ENCODE results near the gene MEF2A. TPM values are rescaled to one million over a fixed set of nuclear protein-coding genes. Genes with fewer than 3 reads are reported as not detected.

MEF2A gene
- polyA plus RNA-seq, 1 donor, result 29.3 TPM

- no CpG with 5 or more reads among the region's 10 CpGs for WGBS (ENCODE audit: insufficient coverage, low lambda C conversion rate)
- Histone ChIP-seq H3K9me3 (ENCODE audit: control insufficient read depth, low read depth, low read length) (no peaks in the 10 kb centered on the region), H3K4me1 (ENCODE audit: control insufficient read depth, insufficient read depth, low read length) (peaks cover 7% of the 10 kb centered on the region), H3K4me3 (ENCODE audit: low read length) (no peak overlapping the region), H3K27me3 (ENCODE audit: control insufficient read depth, insufficient read depth, low read length) (no peaks in the 10 kb centered on the region), H3K27ac (ENCODE audit: low read length) (no peak overlapping the region), H3K36me3 (ENCODE audit: control insufficient read depth, insufficient read depth, low read length) (no peaks in the 10 kb centered on the region)
- DNase-seq, result no peak
Observed at GRCh38 chr15:99561476-99562230, 4.1 kb upstream of the MEF2A start.

- Histone ChIP-seq H3K4me3 (ENCODE audit: low read length) (no peak overlapping the region), H3K27me3 (ENCODE audit: control insufficient read depth, insufficient read depth, low read length) (no peaks in the 10 kb centered on the region), H3K9me3 (ENCODE audit: control insufficient read depth, low read depth, low read length) (no peaks in the 10 kb centered on the region), H3K4me1 (ENCODE audit: control insufficient read depth, insufficient read depth, low read length) (peaks cover 7% of the 10 kb centered on the region), H3K27ac (ENCODE audit: low read length) (no peak overlapping the region), H3K36me3 (ENCODE audit: control insufficient read depth, insufficient read depth, low read length) (no peaks in the 10 kb centered on the region)
- no peak for DNase-seq
- WGBS (ENCODE audit: insufficient coverage, low lambda C conversion rate), result no CpG with 5 or more reads among the region's 2 CpGs
Observed at GRCh38 chr15:99562238-99562637, 3.5 kb upstream of the MEF2A start.

DNA sequence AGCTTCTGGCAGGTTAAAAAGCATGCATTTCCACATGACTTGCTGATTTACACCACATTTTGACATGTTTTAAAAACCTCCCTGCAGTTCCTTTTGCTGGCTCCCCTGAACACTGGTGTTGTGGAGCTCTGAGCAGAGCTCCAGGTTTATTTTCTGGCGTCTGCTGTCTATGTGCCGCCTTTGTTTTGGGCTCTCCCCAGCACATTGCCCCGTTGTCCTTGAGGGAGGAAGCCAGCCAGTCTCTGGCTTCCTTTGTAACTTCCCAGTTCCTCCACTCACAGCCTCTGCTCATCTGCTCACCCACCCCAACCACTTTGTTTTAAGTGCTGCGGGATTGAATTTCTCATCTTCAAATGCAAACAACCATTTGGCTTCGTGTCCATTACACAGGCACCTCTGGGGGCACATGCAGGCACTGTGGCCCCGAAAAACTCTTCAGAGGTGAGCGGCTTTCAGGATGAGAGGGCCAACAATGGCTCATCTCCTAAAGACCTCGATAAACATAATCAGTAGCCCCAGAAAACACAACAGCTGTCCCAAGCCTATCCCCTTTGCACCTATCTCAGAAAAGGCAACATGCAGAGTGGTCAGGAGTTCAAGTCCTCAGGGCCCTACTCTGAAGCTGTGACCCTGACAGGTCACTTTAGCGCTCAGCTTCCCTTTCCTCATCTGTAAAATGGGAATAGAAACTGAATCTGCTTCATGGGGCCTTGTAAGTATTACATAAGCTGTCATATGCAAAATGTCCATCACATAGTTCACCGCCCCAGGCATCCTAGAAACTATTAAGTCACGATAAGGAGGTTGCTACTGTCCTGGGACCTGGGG lies 1.3 kb upstream of the MEF2A start:
- Histone ChIP-seq H3K36me3 (ENCODE audit: control insufficient read depth, insufficient read depth, low read length) (no peaks in the 10 kb centered on the region), H3K4me1 (ENCODE audit: control insufficient read depth, insufficient read depth, low read length) (peaks cover 7% of the 10 kb centered on the region), H3K27me3 (ENCODE audit: control insufficient read depth, insufficient read depth, low read length) (no peaks in the 10 kb centered on the region), H3K27ac (ENCODE audit: low read length) (peak overlapping the region; percentile 80), H3K9me3 (ENCODE audit: control insufficient read depth, low read depth, low read length) (no peaks in the 10 kb centered on the region), H3K4me3 (ENCODE audit: low read length) (peak overlapping the region; percentile 51)
- WGBS (ENCODE audit: insufficient coverage, low lambda C conversion rate), result no CpG with 5 or more reads among the region's 11 CpGs
- DNase-seq, result peak in 1 of 2 donors; percentile 42

- Histone ChIP-seq H3K27me3 (ENCODE audit: control insufficient read depth, insufficient read depth, low read length) (no peaks in the 10 kb centered on the region), H3K27ac (ENCODE audit: low read length) (peak overlapping the region; percentile 80)
- peak in 1 of 2 donors; percentile 58 for DNase-seq
Observed at GRCh38 chr15:99565049-99565298, 810 bp upstream of the MEF2A start.

GRCh38 chr15:99566157-99566897 lies 543 bp downstream of the MEF2A start:
- no peaks in the 10 kb centered on the region for H3K36me3 ChIP-seq (ENCODE audit: control insufficient read depth, insufficient read depth, low read length)

More at GRCh38 chr15:99565049-99565298, 810 bp upstream of the MEF2A start:
- WGBS (ENCODE audit: insufficient coverage, low lambda C conversion rate), result no CpG with 5 or more reads among the region's 22 CpGs
- Histone ChIP-seq H3K4me1 (ENCODE audit: control insufficient read depth, insufficient read depth, low read length) (peaks cover 7% of the 10 kb centered on the region), H3K9me3 (ENCODE audit: control insufficient read depth, low read depth, low read length) (no peaks in the 10 kb centered on the region), H3K4me3 (ENCODE audit: low read length) (peak overlapping the region; percentile 51), H3K36me3 (ENCODE audit: control insufficient read depth, insufficient read depth, low read length) (no peaks in the 10 kb centered on the region)

GRCh38 chr15:99568625-99569352 lies 3.0 kb downstream of the MEF2A start:
- Histone ChIP-seq H3K27ac (ENCODE audit: low read length) (no peak overlapping the region), H3K9me3 (ENCODE audit: control insufficient read depth, low read depth, low read length) (no peaks in the 10 kb centered on the region), H3K4me3 (ENCODE audit: low read length) (no peak overlapping the region), H3K36me3 (ENCODE audit: control insufficient read depth, insufficient read depth, low read length) (no peaks in the 10 kb centered on the region), H3K4me1 (ENCODE audit: control insufficient read depth, insufficient read depth, low read length) (peaks cover 7% of the 10 kb centered on the region), H3K27me3 (ENCODE audit: control insufficient read depth, insufficient read depth, low read length) (no peaks in the 10 kb centered on the region)
- WGBS (ENCODE audit: insufficient coverage, low lambda C conversion rate), result 80% methylated on average over 1 of the region's 9 CpGs
- no peak for DNase-seq

More at GRCh38 chr15:99566157-99566897, 543 bp downstream of the MEF2A start:
- peak in 1 of 2 donors; percentile 50 for DNase-seq
- WGBS (ENCODE audit: insufficient coverage, low lambda C conversion rate), result no CpG with 5 or more reads among the region's 69 CpGs
- Histone ChIP-seq H3K27me3 (ENCODE audit: control insufficient read depth, insufficient read depth, low read length) (no peaks in the 10 kb centered on the region), H3K4me1 (ENCODE audit: control insufficient read depth, insufficient read depth, low read length) (peaks cover 7% of the 10 kb centered on the region), H3K4me3 (ENCODE audit: low read length) (peak overlapping the region; percentile 50), H3K27ac (ENCODE audit: low read length) (peak overlapping the region; percentile 73), H3K9me3 (ENCODE audit: control insufficient read depth, low read depth, low read length) (no peaks in the 10 kb centered on the region)

- Histone ChIP-seq H3K9me3 (ENCODE audit: control insufficient read depth, low read depth, low read length) (no peaks in the 10 kb centered on the region), H3K4me1 (ENCODE audit: control insufficient read depth, insufficient read depth, low read length) (no peaks in the 10 kb centered on the region), H3K27me3 (ENCODE audit: control insufficient read depth, insufficient read depth, low read length) (no peaks in the 10 kb centered on the region), H3K4me3 (ENCODE audit: low read length) (no peak overlapping the region), H3K27ac (ENCODE audit: low read length) (no peak overlapping the region), H3K36me3 (ENCODE audit: control insufficient read depth, insufficient read depth, low read length) (no peaks in the 10 kb centered on the region)
- no CpG with 5 or more reads among the region's 3 CpGs for WGBS (ENCODE audit: insufficient coverage, low lambda C conversion rate)
- DNase-seq, result no peak
Observed at GRCh38 chr15:99571299-99571698, 5.5 kb downstream of the MEF2A start.

GRCh38 chr15:99574048-99574447 lies 8.3 kb downstream of the MEF2A start:
- Histone ChIP-seq H3K4me1 (ENCODE audit: control insufficient read depth, insufficient read depth, low read length) (no peaks in the 10 kb centered on the region), H3K4me3 (ENCODE audit: low read length) (no peak overlapping the region), H3K9me3 (ENCODE audit: control insufficient read depth, low read depth, low read length) (no peaks in the 10 kb centered on the region), H3K27ac (ENCODE audit: low read length) (no peak overlapping the region), H3K27me3 (ENCODE audit: control insufficient read depth, insufficient read depth, low read length) (no peaks in the 10 kb centered on the region), H3K36me3 (ENCODE audit: control insufficient read depth, insufficient read depth, low read length) (no peaks in the 10 kb centered on the region)
- no peak for DNase-seq
- WGBS (ENCODE audit: insufficient coverage, low lambda C conversion rate), result 53% methylated on average over 2 of the region's 4 CpGs

GRCh38 chr15:99574502-99574901 lies 8.7 kb downstream of the MEF2A start:
- Histone ChIP-seq H3K36me3 (ENCODE audit: control insufficient read depth, insufficient read depth, low read length) (no peaks in the 10 kb centered on the region), H3K27me3 (ENCODE audit: control insufficient read depth, insufficient read depth, low read length) (no peaks in the 10 kb centered on the region), H3K4me1 (ENCODE audit: control insufficient read depth, insufficient read depth, low read length) (no peaks in the 10 kb centered on the region), H3K4me3 (ENCODE audit: low read length) (no peak overlapping the region), H3K27ac (ENCODE audit: low read length) (no peak overlapping the region), H3K9me3 (ENCODE audit: control insufficient read depth, low read depth, low read length) (no peaks in the 10 kb centered on the region)
- no CpG with 5 or more reads among the region's 6 CpGs for WGBS (ENCODE audit: insufficient coverage, low lambda C conversion rate)
- DNase-seq, result peak in 1 of 2 donors; percentile 28

DNA sequence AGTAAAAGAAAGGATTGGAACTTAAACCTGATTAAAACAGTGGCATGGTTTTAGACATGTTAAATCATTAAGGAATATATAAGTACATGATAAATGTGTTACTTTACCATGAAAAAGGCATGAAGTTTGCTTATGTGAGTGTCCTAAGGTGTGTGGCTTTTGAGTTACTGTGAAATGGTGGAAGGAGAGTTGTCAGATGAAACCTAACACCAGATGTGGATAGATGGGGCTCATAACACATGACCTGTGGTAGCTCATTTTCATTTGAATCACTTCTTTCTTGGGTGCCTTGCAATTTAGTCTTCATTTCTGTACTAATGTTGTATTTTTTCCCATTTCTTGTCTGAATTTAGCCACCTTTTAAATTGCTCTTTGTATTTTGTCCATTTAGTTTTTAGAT lies 13.0 kb downstream of the MEF2A start:
- Histone ChIP-seq H3K4me3 (ENCODE audit: low read length) (no peak overlapping the region), H3K9me3 (ENCODE audit: control insufficient read depth, low read depth, low read length) (no peaks in the 10 kb centered on the region), H3K27ac (ENCODE audit: low read length) (no peak overlapping the region), H3K36me3 (ENCODE audit: control insufficient read depth, insufficient read depth, low read length) (no peaks in the 10 kb centered on the region), H3K27me3 (ENCODE audit: control insufficient read depth, insufficient read depth, low read length) (no peaks in the 10 kb centered on the region), H3K4me1 (ENCODE audit: control insufficient read depth, insufficient read depth, low read length) (no peaks in the 10 kb centered on the region)
- no peak for DNase-seq

Data from large intestine (tissue), 3 donors.